Hepatocyte (in vitro differentiated cells): ENCODE measurements around the gene EEFSEC. TPM values are rescaled to one million over a fixed set of nuclear protein-coding genes. Genes with fewer than 3 reads are reported as not detected.

Experiments
- DNase-seq: peaks from one replicate; pipeline ENCODE4 v3.0.0-alpha.2; 2016; ENCODE audit warnings: low spot score
- H2AFZ ChIP-seq: fragments of 200-600 bp; sonication (generic); 2 replicates; pipeline ENCODE4 v1.6.0; 2016; ENCODE audit warnings: antibody characterized with exemption, mild to moderate bottlenecking
- H3K27ac ChIP-seq: fragments of 200-600 bp; sonication (generic); 2 replicates; pipeline ENCODE4 v1.5.1; 2016; ENCODE audit warnings: mild to moderate bottlenecking
- H3K27me3 ChIP-seq: fragments of 200-600 bp; sonication (generic); 2 replicates; pipeline ENCODE4 v1.6.1; 2016
- H3K36me3 ChIP-seq: fragments of 200-600 bp; sonication (generic); replicated peaks from 2 replicates; pipeline ENCODE4 v1.5.1; 2016; ENCODE audit warnings: low read depth; ENCODE audit not compliant: insufficient read depth
- H3K4me1 ChIP-seq: fragments of 200-600 bp; sonication (generic); 2 replicates; pipeline ENCODE4 v1.5.1; 2016; ENCODE audit warnings: mild to moderate bottlenecking, moderate library complexity; ENCODE audit not compliant: insufficient read depth
- H3K4me2 ChIP-seq: fragments of 200-600 bp; sonication (generic); 2 replicates; pipeline ENCODE4 v1.6.0; 2016
- H3K4me3 ChIP-seq: fragments of 200-600 bp; sonication (generic); 2 replicates; pipeline ENCODE4 v1.5.1; 2016; ENCODE audit warnings: mild to moderate bottlenecking
- H3K79me2 ChIP-seq: fragments of 200-600 bp; sonication (generic); 2 replicates; pipeline ENCODE4 v1.6.0; 2017; ENCODE audit warnings: mild to moderate bottlenecking
- H3K9me2 ChIP-seq: fragments of 200-600 bp; sonication (generic); replicated peaks from 2 replicates; pipeline ENCODE4 v1.6.0; 2017; ENCODE audit warnings: mild to moderate bottlenecking; ENCODE audit not compliant: insufficient read depth
- H3K9me3 ChIP-seq: fragments of 200-600 bp; sonication (generic); 2 replicates; pipeline ENCODE4 v1.5.1; 2016; ENCODE audit warnings: low read depth, mild to moderate bottlenecking
- H4K20me1 ChIP-seq: fragments of 200-600 bp; sonication (generic); 2 replicates; pipeline ENCODE4 v1.6.0; 2016; ENCODE audit warnings: mild to moderate bottlenecking; ENCODE audit not compliant: insufficient read depth, poor library complexity, severe bottlenecking
- CTCF ChIP-seq: fragments of 200-600 bp; sonication (generic); IDR thresholded peaks from 2 replicates; pipeline ENCODE4 v1.5.1; 2016; ENCODE audit warnings: antibody characterized with exemption, mild to moderate bottlenecking; ENCODE audit not compliant: poor library complexity
- EZH2 ChIP-seq: fragments of 200-600 bp; sonication (generic); IDR thresholded peaks from 2 replicates; pipeline ENCODE4 v1.6.1; 2016; ENCODE audit warnings: antibody characterized with exemption, mild to moderate bottlenecking, borderline replicate concordance
- EZH2phosphoT487 ChIP-seq: fragments of 200-600 bp; sonication (generic); IDR thresholded peaks from one replicate; pipeline ENCODE4 v1.6.1; 2018; ENCODE audit warnings: antibody characterized with exemption, mild to moderate bottlenecking, low read depth, moderate library complexity; ENCODE audit not compliant: unreplicated experiment, severe bottlenecking
- WGBS: methylation state at CpG from one replicate; pipeline ENCODE4 v1.1.6; 2016; ENCODE audit warnings: low lambda C conversion rate; ENCODE audit errors: missing lambda C conversion rate; 5-methylcytosine and 5-hydroxymethylcytosine counted together
- polyA plus RNA-seq: library from polyadenylated mRNA; unstranded; fragments of >200 nt; fragmentation: Nextera tagmentation; extraction: Ambion mirVana; gene quantifications from 2 replicates; pipeline ENCODE4 v1.2.1, GENCODE V29; 2016
- total RNA-seq: library from RNA; depleted of rRNA; stranded (reverse); fragments of >200 nt; gene quantifications from 2 replicates; pipeline ENCODE4 v1.2.3, GENCODE V29; 2014

Gene EEFSEC
- total and polyA plus RNA-seq, 2 experiments from 2014 or later = 9.8 to 17.5 TPM

DNA sequence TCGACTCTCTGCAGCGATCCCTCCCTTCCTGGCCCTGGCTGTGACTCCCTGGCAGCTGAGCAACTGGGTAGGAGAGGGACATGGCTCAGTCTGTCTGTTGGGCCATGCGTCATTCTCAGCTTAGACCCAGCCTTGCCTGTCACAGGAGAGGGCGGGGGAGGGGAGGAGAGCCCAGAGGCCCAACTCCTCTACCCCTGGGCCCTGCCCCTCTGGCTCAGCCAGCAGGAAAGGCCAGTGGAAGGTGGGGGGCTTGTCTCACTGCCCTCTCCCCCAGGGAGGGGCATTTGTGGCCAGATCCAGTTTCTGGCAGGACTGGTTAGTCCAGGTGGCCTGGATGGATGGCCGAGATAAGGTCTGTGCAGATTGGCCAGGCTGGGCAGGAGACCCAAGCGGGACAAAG is 281.8 kb downstream of the EEFSEC start:
- 81% methylated on average over 5 of the region's 6 CpGs for WGBS
- peaks cover 47% of the 10 kb centered on the region for H3K27me3 ChIP-seq

GRCh38 chr3:128435561-128435960 is 282.3 kb downstream of the EEFSEC start:
- 80% methylated on average over 5 of the region's 5 CpGs for WGBS
- Histone ChIP-seq H4K20me1 (no peaks in the 10 kb centered on the region), H2AFZ (no peak overlapping the region), H3K27ac (no peak overlapping the region), H3K9me3 (no peaks in the 10 kb centered on the region), H3K27me3 (peaks cover 42% of the 10 kb centered on the region), H3K4me1 (peaks cover 5% of the 10 kb centered on the region), H3K79me2 (no peaks in the 10 kb centered on the region), H3K4me3 (no peak overlapping the region), H3K36me3 (no peaks in the 10 kb centered on the region), H3K9me2 (no peaks in the 10 kb centered on the region), H3K4me2 (no peak overlapping the region)
- DNase-seq = no peak
- TF ChIP-seq EZH2phosphoT487 = no peak
- no peak for TF ChIP-seq EZH2
- no peak for TF ChIP-seq CTCF

More for the DNA sequence above, 281.8 kb downstream of the EEFSEC start:
- Histone ChIP-seq H3K36me3 (no peaks in the 10 kb centered on the region), H3K4me2 (no peak overlapping the region), H3K9me3 (no peaks in the 10 kb centered on the region), H3K4me1 (peaks cover 5% of the 10 kb centered on the region), H2AFZ (no peak overlapping the region), H4K20me1 (no peaks in the 10 kb centered on the region), H3K27ac (no peak overlapping the region), H3K9me2 (no peaks in the 10 kb centered on the region), H3K79me2 (no peaks in the 10 kb centered on the region), H3K4me3 (no peak overlapping the region)
- peak; percentile 42 for DNase-seq
- TF ChIP-seq CTCF (no peak), EZH2phosphoT487 (no peak), EZH2 (no peak)

- Histone ChIP-seq H3K79me2 (no peaks in the 10 kb centered on the region), H3K9me3 (no peaks in the 10 kb centered on the region), H4K20me1 (no peaks in the 10 kb centered on the region), H3K27me3 (peaks cover 35% of the 10 kb centered on the region), H2AFZ (no peak overlapping the region), H3K36me3 (no peaks in the 10 kb centered on the region), H3K9me2 (no peaks in the 10 kb centered on the region), H3K27ac (no peak overlapping the region), H3K4me2 (no peak overlapping the region), H3K4me1 (peaks cover 5% of the 10 kb centered on the region), H3K4me3 (no peak overlapping the region)
- 81% methylated on average over 3 of the region's 3 CpGs for WGBS
- TF ChIP-seq EZH2phosphoT487 = no peak
- TF ChIP-seq CTCF = no peak
- TF ChIP-seq EZH2 = no peak
- no peak for DNase-seq
These were observed 282.9 kb downstream of the EEFSEC start for GRCh38 chr3:128436214-128436613.

GRCh38 chr3:128438488-128439072 is 285.3 kb downstream of the EEFSEC start:
- Histone ChIP-seq H4K20me1 (no peaks in the 10 kb centered on the region), H3K4me1 (no peaks in the 10 kb centered on the region), H3K36me3 (no peaks in the 10 kb centered on the region), H3K4me2 (no peak overlapping the region), H3K4me3 (no peak overlapping the region), H3K27me3 (peaks cover 13% of the 10 kb centered on the region), H3K27ac (no peak overlapping the region), H3K9me3 (no peaks in the 10 kb centered on the region), H3K79me2 (no peaks in the 10 kb centered on the region), H2AFZ (no peak overlapping the region), H3K9me2 (no peaks in the 10 kb centered on the region)
- WGBS = 69% methylated on average over 6 of the region's 6 CpGs
- DNase-seq = no peak
- TF ChIP-seq CTCF = peak; percentile 12
- TF ChIP-seq EZH2 = no peak
